CD4-positive, alpha-beta T cell treated with Interleukin-6 at 100 ng/mL for 8 hours (primary cell): Measurements from ENCODE around the gene ARMC9.

Experiments
- DNase-seq: peaks from one replicate; pipeline ENCODE4 v3.0.0-alpha.2; 2020; ENCODE audit warnings: mixed read lengths, low spot score

ARMC9 gene

GRCh38 chr2:231204146-231204545, 5.7 kb downstream of the ARMC9 start:
- DNase-seq: no peak

GRCh38 chr2:231204581-231204980, 6.2 kb downstream of the ARMC9 start:
- DNase-seq: no peak

- no peak for DNase-seq
Observed at GRCh38 chr2:231207734-231208133, 9.3 kb downstream of the ARMC9 start.

- DNase-seq: no peak
Observed at GRCh38 chr2:231210782-231211181, 12.4 kb downstream of the ARMC9 start.

GRCh38 chr2:231211486-231211885, 13.1 kb downstream of the ARMC9 start:
- DNase-seq: no peak

GRCh38 chr2:231212329-231212845, 14.0 kb downstream of the ARMC9 start:
- no peak for DNase-seq

- no peak for DNase-seq
Observed at GRCh38 chr2:231213931-231214642, 15.7 kb downstream of the ARMC9 start.

GRCh38 chr2:231218366-231218765, 19.9 kb downstream of the ARMC9 start:
- DNase-seq: no peak

GRCh38 chr2:231219289-231219688, 20.9 kb downstream of the ARMC9 start:
- no peak for DNase-seq

GRCh38 chr2:231221761-231222160, 23.3 kb downstream of the ARMC9 start:
- no peak for DNase-seq

- DNase-seq: no peak
Observed at GRCh38 chr2:231222318-231223000, 24.0 kb downstream of the ARMC9 start.

GRCh38 chr2:231223001-231223375, 24.6 kb downstream of the ARMC9 start:
- no peak for DNase-seq

- no peak for DNase-seq
Observed at GRCh38 chr2:231223458-231223976, 25.1 kb downstream of the ARMC9 start.

- peak; percentile 24 for DNase-seq
Observed at GRCh38 chr2:231227310-231228162, 29.1 kb downstream of the ARMC9 start.

- no peak for DNase-seq
Observed at GRCh38 chr2:231228223-231228622, 29.8 kb downstream of the ARMC9 start.

GRCh38 chr2:231228974-231229529, 30.6 kb downstream of the ARMC9 start:
- DNase-seq: no peak

GRCh38 chr2:231235217-231235616, 36.8 kb downstream of the ARMC9 start:
- DNase-seq: no peak

- no peak for DNase-seq
Observed at GRCh38 chr2:231238689-231239088, 40.3 kb downstream of the ARMC9 start.

- no peak for DNase-seq
Observed at GRCh38 chr2:231239751-231240150, 41.3 kb downstream of the ARMC9 start.

GRCh38 chr2:231241755-231242507, 43.5 kb downstream of the ARMC9 start:
- DNase-seq: no peak

GRCh38 chr2:231243866-231244265, 45.4 kb downstream of the ARMC9 start:
- no peak for DNase-seq
